HG03432 (cell line): ENCODE results near the gene FBXO7.

Experiments used
- ATAC-seq: cut with Tn5 transposase; IDR thresholded peaks from one replicate; pipeline ENCODE4 v1.9.1; 2021; ENCODE audit warnings: mild to moderate bottlenecking, moderate library complexity; ENCODE audit not compliant: unreplicated experiment

The FBXO7 gene

GRCh38 chr22:32487461-32487860 is 12.8 kb downstream of the FBXO7 start:
- no peak for ATAC-seq

- ATAC-seq = no peak
Observed at GRCh38 chr22:32489377-32489776, 14.8 kb downstream of the FBXO7 start.

GRCh38 chr22:32490279-32490678 is 15.7 kb downstream of the FBXO7 start:
- no peak for ATAC-seq

- ATAC-seq = no peak
Observed at GRCh38 chr22:32492111-32492510, 17.5 kb downstream of the FBXO7 start.

- ATAC-seq = no peak
Observed at GRCh38 chr22:32493551-32493950, 18.9 kb downstream of the FBXO7 start.

- no peak for ATAC-seq
Observed at GRCh38 chr22:32494971-32495370, 20.4 kb downstream of the FBXO7 start.

GRCh38 chr22:32499666-32500065 is 25.1 kb downstream of the FBXO7 start:
- no peak for ATAC-seq

- ATAC-seq = no peak
Observed at GRCh38 chr22:32501836-32502752, 27.5 kb downstream of the FBXO7 start.

GRCh38 chr22:32509045-32509444 is 34.4 kb downstream of the FBXO7 start:
- no peak for ATAC-seq

GRCh38 chr22:32511274-32511673 is 36.7 kb downstream of the FBXO7 start:
- ATAC-seq = no peak

- no peak for ATAC-seq
Observed at GRCh38 chr22:32511776-32512175, 37.2 kb downstream of the FBXO7 start.

GRCh38 chr22:32512267-32512982 is 37.8 kb downstream of the FBXO7 start:
- ATAC-seq = no peak

- no peak for ATAC-seq
Observed at GRCh38 chr22:32515084-32515483, 40.5 kb downstream of the FBXO7 start.

GRCh38 chr22:32517488-32517887 is 42.9 kb downstream of the FBXO7 start:
- ATAC-seq = no peak

- no peak for ATAC-seq
Observed at GRCh38 chr22:32517921-32518320, 43.3 kb downstream of the FBXO7 start.

GRCh38 chr22:32518381-32518780 is 43.8 kb downstream of the FBXO7 start:
- ATAC-seq = no peak

- ATAC-seq = no peak
Observed at GRCh38 chr22:32518848-32519247, 44.2 kb downstream of the FBXO7 start.

- no peak for ATAC-seq
Observed at GRCh38 chr22:32520612-32521011, 46.0 kb downstream of the FBXO7 start.

- ATAC-seq = no peak
Observed at GRCh38 chr22:32522237-32522636, 47.6 kb downstream of the FBXO7 start.

GRCh38 chr22:32527756-32528155 is 53.1 kb downstream of the FBXO7 start:
- ATAC-seq = no peak

GRCh38 chr22:32528316-32528715 is 53.7 kb downstream of the FBXO7 start:
- ATAC-seq = no peak
